GM12878 (cell line): ENCODE data around the gene AXL. TPM values are rescaled to one million over a fixed set of nuclear protein-coding genes. Genes with fewer than 3 reads are reported as not detected.

Source experiments
- FOXK2 ChIP-seq: fragments of 450-650 bp; IDR thresholded peaks from 2 replicates; pipeline ENCODE4 v1.6.1; 2017; ENCODE audit warnings: mild to moderate bottlenecking, moderate library complexity
- HCFC1 ChIP-seq: fragments of 150-350 bp; IDR thresholded peaks from 2 replicates; pipeline ENCODE4 v1.6.1; 2014; ENCODE audit warnings: low read length
- IKZF1 ChIP-seq: fragments of 450-650 bp; conservative IDR thresholded peaks from 2 replicates; pipeline ENCODE4 v1.6.1; 2017; ENCODE audit warnings: antibody characterized with exemption, mild to moderate bottlenecking
- LARP7 ChIP-seq: fragments of 450-650 bp; IDR thresholded peaks from 2 replicates; pipeline ENCODE4 v1.6.1; 2017; ENCODE audit warnings: mild to moderate bottlenecking
- MTA3 ChIP-seq: IDR thresholded peaks from 2 replicates; pipeline ENCODE4 v1.6.1; 2012; ENCODE audit warnings: low read length, inconsistent platforms, borderline replicate concordance
- PKNOX1 ChIP-seq: fragments of 450-650 bp; IDR thresholded peaks from 2 replicates; pipeline ENCODE4 v1.6.1; 2016; ENCODE audit warnings: mild to moderate bottlenecking
- TAF1 ChIP-seq: IDR thresholded peaks from 2 replicates; pipeline ENCODE4 v1.6.1; 2011; ENCODE audit warnings: mild to moderate bottlenecking, low read depth, low read length, borderline replicate concordance
- ZBTB11 ChIP-seq: fragments of 450-650 bp; formaldehyde crosslinking; IDR thresholded peaks from 2 replicates; pipeline ENCODE4 v1.5.0; 2022; ENCODE audit warnings: mild to moderate bottlenecking, missing genetic modification characterization
- polyA plus RNA-seq, 11 experiments: library from polyadenylated mRNA; depleted of rRNA in 4 of 11; unstranded in 6 of 11; stranded (reverse) in 5 of 11; fragments of >200 nt; fragmentation: Nextera tagmentation in 4 of 11; fragmentation: Illumina TruSeq in 1 of 11; extraction: Ambion mirVana in 4 of 11; extraction: Trizol in 1 of 11; gene quantifications; 1 replicate in 1 of 11; 2 replicates in 10 of 11; pipeline versions ENCODE4 v1.2.1 to v1.2.3, GENCODE V29; 2011 to 2016; ENCODE audit warnings: inconsistent platforms in 2 of 11, missing spikeins in 2 of 11, low read depth in 1 of 11
- total RNA-seq, 4 experiments: library from RNA; depleted of rRNA in 3 of 4; stranded (reverse); fragments of >200 nt in 3 of 4; fragmentation: Illumina TruSeq in 1 of 4; extraction: Trizol in 1 of 4; gene quantifications; 2 replicates each; pipeline versions ENCODE4 v1.2.1 to v1.2.3, GENCODE V29; 2013 to 2021

Gene AXL
- total and polyA plus RNA-seq, 10 of the 15 experiments (the other 5 are each of a cell fraction or from before 2014, with no cell fraction given) = under 0.01 to 0.33 (median 0.07) TPM; not detected in 4

GRCh38 chr19:41309180-41310032 lies 90.4 kb downstream of the AXL start (continued):
- TF ChIP-seq MTA3 (peak; percentile 26; the same call in 1 of the 2 replicates), FOXK2 (no peak), TAF1 (no peak), ZBTB11 (0 out of 2 replicates have a peak, but pooled peaks have one; percentile 19), PKNOX1 (peak; percentile 38; the same call in 1 of the 2 replicates), LARP7 (no peak), IKZF1 (no peak), HCFC1 (no peak)
